GM19467 (cell line): ENCODE data around the gene PRUNE2.
"Not testable (repeated sequence)": the region's sequence is repeated elsewhere in the genome, so short reads cannot be mapped to it uniquely, and the experiment has no call there.

ENCODE experiments used
- ATAC-seq: cut with Tn5 transposase; IDR thresholded peaks from one replicate; pipeline ENCODE4 v1.9.1; 2021; ENCODE audit warnings: mild to moderate bottlenecking, moderate library complexity; ENCODE audit not compliant: unreplicated experiment

Gene PRUNE2, protein sequence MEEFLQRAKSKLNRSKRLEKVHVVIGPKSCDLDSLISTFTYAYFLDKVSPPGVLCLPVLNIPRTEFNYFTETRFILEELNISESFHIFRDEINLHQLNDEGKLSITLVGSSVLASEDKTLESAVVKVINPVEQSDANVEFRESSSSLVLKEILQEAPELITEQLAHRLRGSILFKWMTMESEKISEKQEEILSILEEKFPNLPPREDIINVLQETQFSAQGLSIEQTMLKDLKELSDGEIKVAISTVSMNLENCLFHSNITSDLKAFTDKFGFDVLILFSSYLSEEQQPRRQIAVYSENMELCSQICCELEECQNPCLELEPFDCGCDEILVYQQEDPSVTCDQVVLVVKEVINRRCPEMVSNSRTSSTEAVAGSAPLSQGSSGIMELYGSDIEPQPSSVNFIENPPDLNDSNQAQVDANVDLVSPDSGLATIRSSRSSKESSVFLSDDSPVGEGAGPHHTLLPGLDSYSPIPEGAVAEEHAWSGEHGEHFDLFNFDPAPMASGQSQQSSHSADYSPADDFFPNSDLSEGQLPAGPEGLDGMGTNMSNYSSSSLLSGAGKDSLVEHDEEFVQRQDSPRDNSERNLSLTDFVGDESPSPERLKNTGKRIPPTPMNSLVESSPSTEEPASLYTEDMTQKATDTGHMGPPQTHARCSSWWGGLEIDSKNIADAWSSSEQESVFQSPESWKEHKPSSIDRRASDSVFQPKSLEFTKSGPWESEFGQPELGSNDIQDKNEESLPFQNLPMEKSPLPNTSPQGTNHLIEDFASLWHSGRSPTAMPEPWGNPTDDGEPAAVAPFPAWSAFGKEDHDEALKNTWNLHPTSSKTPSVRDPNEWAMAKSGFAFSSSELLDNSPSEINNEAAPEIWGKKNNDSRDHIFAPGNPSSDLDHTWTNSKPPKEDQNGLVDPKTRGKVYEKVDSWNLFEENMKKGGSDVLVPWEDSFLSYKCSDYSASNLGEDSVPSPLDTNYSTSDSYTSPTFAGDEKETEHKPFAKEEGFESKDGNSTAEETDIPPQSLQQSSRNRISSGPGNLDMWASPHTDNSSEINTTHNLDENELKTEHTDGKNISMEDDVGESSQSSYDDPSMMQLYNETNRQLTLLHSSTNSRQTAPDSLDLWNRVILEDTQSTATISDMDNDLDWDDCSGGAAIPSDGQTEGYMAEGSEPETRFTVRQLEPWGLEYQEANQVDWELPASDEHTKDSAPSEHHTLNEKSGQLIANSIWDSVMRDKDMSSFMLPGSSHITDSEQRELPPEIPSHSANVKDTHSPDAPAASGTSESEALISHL (N-terminal part only)

GRCh38 chr9:76905791-76906646 is at the start of gene PRUNE2:
TSS of gene PRUNE2 (minus strand) at chr9:76906114. CDS start at chr9:76905963, 151 bp downstream.
- no peak for ATAC-seq

DNA sequence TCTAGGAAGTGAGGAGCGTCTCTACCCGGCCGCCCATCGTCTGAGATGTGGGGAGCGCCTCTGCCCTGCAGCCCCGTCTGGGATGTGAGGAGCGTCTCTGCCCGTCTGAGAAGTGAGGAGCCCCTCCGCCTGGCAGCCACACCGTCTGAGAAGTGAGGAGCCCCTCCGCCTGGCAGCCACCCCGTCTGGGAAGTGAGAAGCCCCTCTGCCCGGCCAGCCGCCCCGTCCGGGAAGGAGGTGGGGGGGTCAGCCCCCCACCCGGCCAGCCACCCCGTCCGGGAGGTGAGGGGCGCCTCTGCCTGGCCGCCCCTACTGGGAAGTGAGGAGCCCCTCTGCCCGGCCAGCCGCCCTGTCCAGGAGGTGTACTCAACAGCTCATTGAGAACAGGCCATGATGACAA is 49.5 kb upstream of the PRUNE2 start:
- ATAC-seq: not testable (repeated sequence)

- ATAC-seq: no peak
These were observed 44.0 kb upstream of the PRUNE2 start for GRCh38 chr9:76949865-76950264.

DNA sequence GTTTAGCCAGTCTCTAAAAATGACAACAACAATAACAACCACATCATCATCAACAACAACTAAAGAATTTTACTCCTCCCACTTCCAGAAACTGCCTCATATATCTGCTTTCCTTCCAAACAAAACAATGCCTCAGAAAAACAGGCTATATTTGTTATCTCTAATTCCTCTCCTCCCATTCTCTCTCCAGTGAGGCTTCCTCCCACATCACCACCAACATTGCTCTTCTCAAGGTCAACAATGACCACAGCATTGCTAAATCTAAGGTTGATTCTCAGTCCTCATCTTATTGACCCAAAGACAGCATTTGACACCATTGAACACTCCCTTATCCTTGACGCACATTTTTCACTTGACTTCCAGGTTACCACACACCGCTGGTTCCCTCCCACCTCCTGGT is 38.1 kb upstream of the PRUNE2 start:
- ATAC-seq: no peak

- no peak for ATAC-seq
These were observed 37.1 kb upstream of the PRUNE2 start for GRCh38 chr9:76943054-76943453.

DNA sequence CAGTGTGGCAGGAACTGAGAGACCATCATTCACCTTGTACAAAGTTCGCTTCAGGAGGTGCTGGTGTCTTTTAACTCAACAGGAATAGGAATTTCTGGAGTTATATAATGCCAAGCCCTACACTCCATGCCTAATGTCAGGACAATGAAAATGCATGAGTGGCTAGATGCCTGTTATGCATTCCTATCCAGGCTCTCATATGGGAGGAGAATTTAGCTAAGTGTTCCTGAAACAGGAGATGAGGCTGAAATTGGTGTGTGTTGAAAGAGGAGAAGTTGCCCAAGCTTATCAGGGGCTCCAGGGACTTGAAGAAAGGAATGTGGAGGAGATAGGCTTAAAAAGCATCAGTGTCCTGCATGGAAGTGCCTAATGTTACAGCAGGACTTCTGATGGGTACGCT is 26.8 kb upstream of the PRUNE2 start:
- no peak for ATAC-seq

DNA sequence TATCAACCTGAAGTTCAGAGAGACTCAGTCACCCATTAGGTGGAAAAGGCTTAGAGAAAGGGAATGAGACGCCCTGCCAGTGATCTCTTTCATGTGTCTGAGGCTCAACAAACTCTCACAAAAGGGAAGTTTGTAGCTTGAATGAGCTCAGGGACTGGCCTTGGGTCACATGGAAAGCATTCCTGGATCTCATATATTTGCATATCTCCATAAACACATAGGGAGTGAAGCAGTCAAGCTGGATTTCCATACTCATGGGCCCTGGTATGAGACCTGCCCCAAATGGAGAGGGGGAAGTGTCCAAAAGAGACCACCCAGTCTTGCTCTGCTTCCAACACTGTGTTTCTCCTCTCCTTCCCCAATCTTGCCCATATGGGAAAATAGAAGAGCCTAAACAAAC is 26.4 kb upstream of the PRUNE2 start:
- no peak for ATAC-seq

GRCh38 chr9:76927540-76928240 is 21.8 kb upstream of the PRUNE2 start:
- ATAC-seq: no peak

DNA sequence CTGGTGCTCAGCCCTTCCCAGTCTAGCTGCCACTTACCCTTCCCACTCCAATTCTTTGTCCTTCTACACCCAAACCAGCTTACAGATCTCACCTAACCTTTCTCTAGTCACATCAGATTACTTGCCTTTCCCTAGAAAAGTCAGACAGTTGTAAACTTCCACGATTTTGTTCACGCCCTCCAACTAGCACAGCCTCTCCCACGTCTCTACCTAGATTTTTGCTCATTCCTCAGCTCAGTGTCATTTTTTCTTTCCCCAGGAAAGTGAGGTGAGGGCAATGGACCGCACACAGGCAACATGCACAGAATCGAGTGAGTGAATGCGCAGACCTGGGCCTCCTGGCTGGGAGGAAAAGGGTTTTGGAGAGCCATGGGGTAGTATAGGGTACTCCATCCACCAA is 20.9 kb upstream of the PRUNE2 start:
- no peak for ATAC-seq

DNA sequence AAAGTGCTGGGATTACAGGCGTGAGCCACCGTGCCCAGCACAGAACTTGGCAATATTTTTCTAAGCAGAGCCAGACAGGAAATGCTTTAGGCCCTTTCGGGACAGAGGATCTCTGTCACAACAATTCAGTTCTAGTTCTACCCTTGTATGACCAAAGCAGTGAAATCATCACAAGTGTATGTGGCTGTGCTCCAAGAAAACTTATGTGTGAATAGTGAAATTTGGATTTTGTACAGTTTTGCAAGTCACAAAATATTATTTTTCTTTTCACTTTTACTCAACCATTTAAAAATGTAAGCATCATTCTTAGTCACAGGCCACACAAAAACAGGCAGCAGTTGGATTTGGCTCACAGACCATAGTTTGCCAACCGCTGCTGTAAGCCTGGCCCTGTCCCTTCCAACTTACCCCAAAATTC is 20.4 kb upstream of the PRUNE2 start:
- ATAC-seq: no peak

GRCh38 chr9:76921165-76921564 is 15.3 kb upstream of the PRUNE2 start:
- ATAC-seq: no peak

GRCh38 chr9:76917299-76917698 is 11.4 kb upstream of the PRUNE2 start:
- ATAC-seq: no peak

DNA sequence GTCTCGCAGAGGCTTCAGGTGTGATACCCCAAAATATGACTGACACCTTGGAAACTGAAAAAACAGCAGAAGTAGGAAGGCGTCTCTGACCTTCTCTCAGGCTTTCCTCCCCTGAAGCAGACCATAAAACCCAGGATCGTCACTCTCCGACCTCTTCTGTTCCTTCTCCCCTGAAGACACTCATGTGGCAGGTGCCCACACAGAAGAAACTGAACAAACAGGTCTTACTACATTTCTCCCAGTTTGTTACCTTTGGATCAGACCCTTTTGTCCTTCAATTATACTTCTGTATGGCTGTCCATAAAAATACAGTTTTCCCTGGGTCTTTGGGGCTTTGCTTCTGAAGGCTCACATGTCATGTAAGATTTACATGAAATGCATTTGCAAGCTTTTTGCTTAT is 10.3 kb upstream of the PRUNE2 start:
- ATAC-seq: no peak

DNA sequence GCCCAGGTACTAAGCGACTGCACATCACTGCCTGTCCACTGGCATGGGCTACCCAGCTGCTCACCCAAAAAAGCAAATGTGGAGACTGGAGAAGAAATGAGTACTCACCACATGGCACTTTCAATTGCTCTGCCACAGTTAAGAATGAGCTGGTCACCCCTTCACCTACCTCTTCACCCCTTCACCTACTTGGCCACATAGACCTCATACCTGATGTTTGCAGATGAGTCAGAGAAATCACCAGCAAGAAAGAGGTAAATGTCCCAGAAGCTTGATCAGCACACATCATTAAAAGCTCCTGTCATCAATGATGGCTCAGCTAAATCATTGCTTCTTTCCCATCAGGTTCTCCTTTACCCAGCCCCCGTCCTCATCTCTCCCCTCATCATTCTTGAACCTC is 7.6 kb upstream of the PRUNE2 start:
- no peak for ATAC-seq

GRCh38 chr9:76912636-76913275 is 6.8 kb upstream of the PRUNE2 start:
- no peak for ATAC-seq

GRCh38 chr9:76911971-76912370 is 6.1 kb upstream of the PRUNE2 start:
- no peak for ATAC-seq

DNA sequence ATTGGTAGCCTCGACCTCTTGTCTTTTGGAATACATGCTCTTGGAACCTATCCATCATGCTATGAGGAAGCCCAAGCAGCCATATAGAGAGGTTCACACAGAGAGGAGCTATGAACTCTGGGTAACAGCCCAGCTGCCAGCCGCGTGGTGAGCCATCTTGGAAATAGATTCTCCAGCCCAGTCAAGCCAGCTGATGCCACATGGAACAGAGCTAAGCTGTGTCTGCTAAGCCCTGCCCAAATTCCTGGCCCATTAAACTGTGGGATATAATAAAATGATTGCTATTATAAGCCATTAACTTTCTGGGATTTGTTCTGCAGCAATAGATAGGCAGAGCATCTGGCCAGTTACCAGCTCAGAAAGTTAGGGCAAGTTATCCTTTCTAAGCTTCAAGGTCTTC is 4.9 kb upstream of the PRUNE2 start:
- no peak for ATAC-seq

DNA sequence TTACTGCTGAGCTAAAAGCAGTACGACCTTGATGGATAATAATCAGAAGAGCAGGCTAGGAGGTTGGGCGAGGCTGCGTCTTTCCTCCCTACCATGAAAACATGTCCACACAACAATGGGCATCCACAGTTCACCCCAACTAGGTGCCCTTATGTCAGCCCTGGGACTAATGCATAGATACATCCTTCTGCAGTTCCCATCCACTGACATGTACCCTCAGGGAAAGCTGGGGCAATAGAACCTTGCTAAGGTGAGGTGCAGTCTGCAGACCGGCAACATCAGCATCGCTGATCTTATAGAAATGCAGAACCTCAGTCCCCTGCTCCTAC is 697 bp upstream of the PRUNE2 start:
- no peak for ATAC-seq
